ENCODE measurements around the gene PICALM.
"Not testable (repeated sequence)": the region's sequence is repeated elsewhere in the genome, so short reads cannot be mapped to it uniquely, and the experiment has no call there.

Gene PICALM, protein sequence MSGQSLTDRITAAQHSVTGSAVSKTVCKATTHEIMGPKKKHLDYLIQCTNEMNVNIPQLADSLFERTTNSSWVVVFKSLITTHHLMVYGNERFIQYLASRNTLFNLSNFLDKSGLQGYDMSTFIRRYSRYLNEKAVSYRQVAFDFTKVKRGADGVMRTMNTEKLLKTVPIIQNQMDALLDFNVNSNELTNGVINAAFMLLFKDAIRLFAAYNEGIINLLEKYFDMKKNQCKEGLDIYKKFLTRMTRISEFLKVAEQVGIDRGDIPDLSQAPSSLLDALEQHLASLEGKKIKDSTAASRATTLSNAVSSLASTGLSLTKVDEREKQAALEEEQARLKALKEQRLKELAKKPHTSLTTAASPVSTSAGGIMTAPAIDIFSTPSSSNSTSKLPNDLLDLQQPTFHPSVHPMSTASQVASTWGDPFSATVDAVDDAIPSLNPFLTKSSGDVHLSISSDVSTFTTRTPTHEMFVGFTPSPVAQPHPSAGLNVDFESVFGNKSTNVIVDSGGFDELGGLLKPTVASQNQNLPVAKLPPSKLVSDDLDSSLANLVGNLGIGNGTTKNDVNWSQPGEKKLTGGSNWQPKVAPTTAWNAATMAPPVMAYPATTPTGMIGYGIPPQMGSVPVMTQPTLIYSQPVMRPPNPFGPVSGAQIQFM

GRCh38 chr11:86068951-86069407 lies at the start of gene PICALM:
PICALM (minus strand) TSS chr11:86069084; CDS start chr11:86068780, 304 bp downstream.
- peak; percentile 98 for DNase-seq

- no peak for DNase-seq
Measured at GRCh38 chr11:86118253-86118652, 49.4 kb upstream of the PICALM start.

- no peak for DNase-seq
Measured at GRCh38 chr11:86117712-86118063, 48.8 kb upstream of the PICALM start.

GRCh38 chr11:86117001-86117711 lies 48.3 kb upstream of the PICALM start:
- DNase-seq: no peak

- no peak for DNase-seq
Measured at GRCh38 chr11:86116386-86116726, 47.5 kb upstream of the PICALM start.

GRCh38 chr11:86115542-86116385 lies 46.9 kb upstream of the PICALM start:
- no peak for DNase-seq

GRCh38 chr11:86108890-86109638 lies 40.2 kb upstream of the PICALM start:
- DNase-seq: no peak

- DNase-seq: no peak
Measured at GRCh38 chr11:86108191-86108590, 39.3 kb upstream of the PICALM start.

- no peak for DNase-seq
Measured at GRCh38 chr11:86106916-86107315, 38.0 kb upstream of the PICALM start.

GRCh38 chr11:86106031-86106430 lies 37.1 kb upstream of the PICALM start:
- not testable (repeated sequence) for DNase-seq

DNA sequence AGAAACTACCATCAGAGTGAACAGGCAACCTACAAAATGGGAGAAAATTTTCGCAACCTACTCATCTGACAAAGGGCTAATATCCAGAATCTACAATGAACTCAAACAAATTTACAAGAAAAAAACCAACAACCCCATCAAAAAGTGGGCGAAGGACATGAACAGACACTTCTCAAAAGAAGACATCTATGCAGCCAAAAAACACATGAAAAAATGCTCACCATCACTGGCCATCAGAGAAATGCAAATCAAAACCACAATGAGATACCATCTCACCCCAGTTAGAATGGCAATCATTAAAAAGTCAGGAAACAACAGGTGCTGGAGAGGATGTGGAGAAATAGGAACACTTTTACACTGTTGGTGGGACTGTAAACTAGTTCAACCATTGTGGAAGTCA lies 36.7 kb upstream of the PICALM start:
- not testable (repeated sequence) for DNase-seq

DNA sequence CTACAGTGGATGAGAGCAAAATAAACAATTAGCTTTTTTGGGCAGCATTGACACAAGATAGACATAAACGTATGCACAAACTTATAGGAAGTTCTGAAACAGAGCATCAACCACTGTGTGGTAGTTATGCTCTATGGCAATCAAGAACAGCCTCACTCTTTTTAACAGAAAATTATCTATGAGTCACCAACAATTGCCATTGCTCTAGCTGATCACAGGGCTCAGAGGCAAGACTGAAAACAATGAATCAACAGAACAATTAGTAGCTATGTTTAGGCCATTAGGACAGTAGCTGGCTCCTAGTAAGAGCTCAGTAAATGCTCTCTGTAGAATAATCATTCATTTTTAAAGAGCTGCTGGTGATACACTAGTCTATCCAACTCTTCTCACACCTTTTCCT lies 34.9 kb upstream of the PICALM start:
- DNase-seq: peak; percentile 52

- no peak for DNase-seq
Measured at GRCh38 chr11:86101941-86102407, 33.1 kb upstream of the PICALM start.

- DNase-seq: no peak
Measured at GRCh38 chr11:86101493-86101892, 32.6 kb upstream of the PICALM start.

GRCh38 chr11:86099874-86100273 lies 31.0 kb upstream of the PICALM start:
- DNase-seq: no peak

DNA sequence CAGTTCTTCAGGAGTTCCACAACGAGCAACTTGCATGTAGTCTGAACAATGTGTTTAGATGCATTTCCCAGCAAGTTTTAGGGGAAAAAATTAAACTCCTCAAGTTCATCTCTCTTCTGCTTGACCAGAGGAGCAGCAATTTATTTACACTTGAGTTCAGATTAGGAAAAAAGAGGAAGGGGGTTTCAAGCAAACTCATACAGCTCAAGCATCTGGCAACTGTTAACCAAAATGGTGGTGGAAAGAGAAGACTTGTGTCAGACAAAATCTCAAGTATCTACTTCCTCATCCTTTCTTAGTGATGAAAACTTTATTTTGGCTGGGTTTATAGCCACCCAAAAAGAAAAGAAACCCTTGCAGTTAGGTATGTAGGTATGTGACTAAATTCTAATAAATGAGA lies 29.1 kb upstream of the PICALM start:
- no peak for DNase-seq

DNA sequence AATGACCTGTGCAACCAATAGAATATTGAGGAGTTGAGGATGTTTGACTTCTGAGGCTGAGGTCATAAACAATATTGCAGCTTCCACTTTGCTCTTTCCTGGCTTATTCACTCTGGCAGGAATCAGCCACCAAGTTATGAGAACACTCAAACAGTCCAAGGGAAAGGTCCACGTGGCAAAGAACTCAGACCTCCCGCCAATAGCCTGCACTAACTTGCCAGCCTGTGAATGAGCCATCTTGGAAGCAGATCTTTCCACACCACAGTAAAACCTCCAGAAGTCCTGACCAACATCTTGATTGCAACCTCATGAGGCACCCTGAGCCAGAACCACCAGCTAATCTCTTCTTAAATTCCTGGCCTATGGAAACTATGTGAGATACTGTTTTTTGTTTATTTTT lies 22.7 kb upstream of the PICALM start:
- peak; percentile 28 for DNase-seq

DNA sequence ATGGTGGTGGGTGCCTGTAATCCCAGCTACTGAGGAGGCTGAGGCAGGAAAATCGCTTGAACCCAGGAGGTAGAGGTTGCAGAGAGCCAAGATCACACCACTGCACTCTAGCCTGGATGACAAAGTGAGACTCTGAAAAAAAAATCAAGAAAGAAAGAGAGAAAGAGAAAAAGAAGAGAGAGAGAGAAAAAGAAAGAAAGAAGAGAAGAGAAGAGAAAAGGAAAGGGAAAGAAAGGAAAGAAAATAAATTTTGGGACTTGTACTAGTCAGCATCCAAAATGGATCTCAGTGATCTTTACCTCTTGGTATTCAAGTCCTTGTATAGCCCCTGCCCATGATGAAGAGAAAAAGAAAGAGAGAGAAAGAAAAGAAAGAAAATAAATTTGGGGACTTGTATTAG lies 22.2 kb upstream of the PICALM start:
- no peak for DNase-seq

DNA sequence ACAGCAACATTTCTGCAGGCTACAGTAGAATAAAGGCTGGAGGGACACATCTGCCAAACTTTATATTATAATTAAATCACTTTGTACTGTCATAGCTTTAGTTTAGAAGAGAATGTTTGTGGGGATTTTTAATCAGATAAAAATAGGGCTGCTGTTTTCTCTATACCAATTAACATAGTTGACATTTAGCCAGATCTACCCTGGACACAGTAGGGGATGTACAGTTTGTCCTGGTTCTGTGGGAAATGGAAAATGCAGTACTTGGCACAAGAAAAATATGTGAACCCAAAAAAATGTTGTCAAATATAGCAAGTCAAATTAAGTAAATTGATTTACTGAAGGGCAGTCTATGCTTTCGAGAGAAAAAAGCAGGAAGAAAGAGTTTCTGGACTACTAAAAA lies 20.8 kb upstream of the PICALM start:
- DNase-seq: no peak

- DNase-seq: not testable (repeated sequence)
Measured at GRCh38 chr11:86087688-86088087, 18.8 kb upstream of the PICALM start.

- no peak for DNase-seq
Measured at GRCh38 chr11:86087256-86087655, 18.4 kb upstream of the PICALM start.

DNA sequence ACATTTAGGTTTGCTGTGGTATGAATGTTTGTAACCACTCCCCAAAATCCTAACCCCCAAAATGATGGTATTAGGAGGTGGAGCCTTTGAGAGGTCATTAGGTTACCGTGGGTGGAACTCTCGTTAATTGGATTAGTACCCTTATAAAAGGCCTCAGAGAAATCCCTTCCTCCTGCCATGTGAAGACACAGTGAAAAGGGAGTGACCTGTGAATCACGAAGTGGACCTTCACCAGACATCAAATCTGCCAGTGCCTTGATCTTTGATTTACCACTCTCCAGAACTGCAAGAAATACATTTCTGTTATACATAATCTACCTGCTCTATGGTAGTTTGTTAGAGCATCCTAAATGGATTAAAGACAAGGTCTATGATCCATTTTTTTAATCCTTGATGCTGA lies 12.6 kb upstream of the PICALM start:
- no peak for DNase-seq
